ENCODE data around the gene VKORC1L1. TPM values are rescaled to one million over a fixed set of nuclear protein-coding genes. Genes with fewer than 3 reads are reported as not detected.

VKORC1L1 gene
- total and polyA plus RNA-seq, 9 of the 15 experiments (the other 6 are each of a cell fraction or from before 2014, with no cell fraction given) = 6.8 to 36.5 (median 19.3) TPM

DNA sequence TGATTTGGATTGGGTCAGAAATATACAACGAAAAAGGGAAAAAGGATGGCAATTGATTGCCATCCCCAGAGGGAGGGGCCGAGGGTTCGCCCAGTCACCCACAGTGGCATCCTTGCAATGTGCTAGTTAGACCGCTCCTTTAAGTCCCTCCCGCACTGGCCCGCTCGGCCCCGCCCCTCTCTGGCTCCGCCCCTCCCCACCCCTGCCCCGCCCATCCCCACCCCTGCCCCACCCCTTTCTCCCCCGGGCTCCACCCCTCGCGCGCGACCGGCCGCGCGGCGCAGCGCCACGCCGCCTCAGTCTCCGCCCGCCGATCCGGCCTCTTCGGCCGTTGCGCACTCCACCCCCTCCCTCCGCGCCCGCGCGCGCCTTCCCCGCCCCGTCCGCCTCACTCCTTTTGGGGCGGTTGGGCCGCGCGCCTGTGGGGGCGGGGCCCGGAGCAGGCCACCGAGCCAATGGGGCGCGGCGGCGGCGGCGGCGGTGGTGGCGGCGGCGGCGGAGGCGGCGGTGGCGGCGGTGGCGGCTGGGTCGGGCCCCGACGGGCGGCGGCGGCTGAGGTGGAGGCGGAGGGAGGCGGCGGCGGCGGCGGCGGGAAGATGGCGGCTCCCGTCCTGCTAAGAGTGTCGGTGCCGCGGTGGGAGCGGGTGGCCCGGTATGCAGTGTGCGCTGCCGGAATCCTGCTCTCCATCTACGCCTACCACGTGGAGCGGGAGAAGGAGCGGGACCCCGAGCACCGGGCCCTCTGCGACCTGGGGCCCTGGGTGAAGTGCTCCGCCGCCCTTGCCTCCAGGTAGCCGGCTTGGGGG, at the start of gene VKORC1L1 (continued):
- TF ChIP-seq, protein P1, sequence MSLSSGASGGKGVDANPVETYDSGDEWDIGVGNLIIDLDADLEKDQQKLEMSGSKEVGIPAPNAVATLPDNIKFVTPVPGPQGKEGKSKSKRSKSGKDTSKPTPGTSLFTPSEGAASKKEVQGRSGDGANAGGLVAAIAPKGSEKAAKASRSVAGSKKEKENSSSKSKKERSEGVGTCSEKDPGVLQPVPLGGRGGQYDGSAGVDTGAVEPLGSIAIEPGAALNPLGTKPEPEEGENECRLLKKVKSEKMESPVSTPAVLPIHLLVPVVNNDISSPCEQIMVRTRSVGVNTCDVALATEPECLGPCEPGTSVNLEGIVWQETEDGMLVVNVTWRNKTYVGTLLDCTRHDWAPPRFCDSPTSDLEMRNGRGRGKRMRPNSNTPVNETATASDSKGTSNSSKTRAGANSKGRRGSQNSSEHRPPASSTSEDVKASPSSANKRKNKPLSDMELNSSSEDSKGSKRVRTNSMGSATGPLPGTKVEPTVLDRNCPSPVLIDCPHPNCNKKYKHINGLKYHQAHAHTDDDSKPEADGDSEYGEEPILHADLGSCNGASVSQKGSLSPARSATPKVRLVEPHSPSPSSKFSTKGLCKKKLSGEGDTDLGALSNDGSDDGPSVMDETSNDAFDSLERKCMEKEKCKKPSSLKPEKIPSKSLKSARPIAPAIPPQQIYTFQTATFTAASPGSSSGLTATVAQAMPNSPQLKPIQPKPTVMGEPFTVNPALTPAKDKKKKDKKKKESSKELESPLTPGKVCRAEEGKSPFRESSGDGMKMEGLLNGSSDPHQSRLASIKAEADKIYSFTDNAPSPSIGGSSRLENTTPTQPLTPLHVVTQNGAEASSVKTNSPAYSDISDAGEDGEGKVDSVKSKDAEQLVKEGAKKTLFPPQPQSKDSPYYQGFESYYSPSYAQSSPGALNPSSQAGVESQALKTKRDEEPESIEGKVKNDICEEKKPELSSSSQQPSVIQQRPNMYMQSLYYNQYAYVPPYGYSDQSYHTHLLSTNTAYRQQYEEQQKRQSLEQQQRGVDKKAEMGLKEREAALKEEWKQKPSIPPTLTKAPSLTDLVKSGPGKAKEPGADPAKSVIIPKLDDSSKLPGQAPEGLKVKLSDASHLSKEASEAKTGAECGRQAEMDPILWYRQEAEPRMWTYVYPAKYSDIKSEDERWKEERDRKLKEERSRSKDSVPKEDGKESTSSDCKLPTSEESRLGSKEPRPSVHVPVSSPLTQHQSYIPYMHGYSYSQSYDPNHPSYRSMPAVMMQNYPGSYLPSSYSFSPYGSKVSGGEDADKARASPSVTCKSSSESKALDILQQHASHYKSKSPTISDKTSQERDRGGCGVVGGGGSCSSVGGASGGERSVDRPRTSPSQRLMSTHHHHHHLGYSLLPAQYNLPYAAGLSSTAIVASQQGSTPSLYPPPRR (CRISPR knock-in tag; IDR thresholded peaks at IDR 0.05; ENCODE audit: borderline replicate concordance) = no peak
- TF ChIP-seq ZNF146 (CRISPR knock-in tag; IDR thresholded peaks at IDR 0.05; ENCODE audit: unreplicated experiment) (no peak), CBX8 (IDR thresholded peaks at IDR 0.05; ENCODE audit: borderline replicate concordance, extremely low read depth, low read depth, low read length, poor library complexity, severe bottlenecking) (no peak), TAF7 (tag; IDR thresholded peaks at IDR 0.05) (peak; percentile 49; the same call in 1 of the 2 replicates), POLR2A (conservative IDR thresholded peaks at IDR 0.05) (peak; percentile 63)
- TF ChIP-seq, protein P2, sequence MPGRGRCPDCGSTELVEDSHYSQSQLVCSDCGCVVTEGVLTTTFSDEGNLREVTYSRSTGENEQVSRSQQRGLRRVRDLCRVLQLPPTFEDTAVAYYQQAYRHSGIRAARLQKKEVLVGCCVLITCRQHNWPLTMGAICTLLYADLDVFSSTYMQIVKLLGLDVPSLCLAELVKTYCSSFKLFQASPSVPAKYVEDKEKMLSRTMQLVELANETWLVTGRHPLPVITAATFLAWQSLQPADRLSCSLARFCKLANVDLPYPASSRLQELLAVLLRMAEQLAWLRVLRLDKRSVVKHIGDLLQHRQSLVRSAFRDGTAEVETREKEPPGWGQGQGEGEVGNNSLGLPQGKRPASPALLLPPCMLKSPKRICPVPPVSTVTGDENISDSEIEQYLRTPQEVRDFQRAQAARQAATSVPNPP (IDR thresholded peaks at IDR 0.05; ENCODE audit: borderline replicate concordance, insufficient read depth, insufficient read length) = no peak
